Bronchial epithelial cell (primary cell): ENCODE results near the gene NR3C1. TPM values are rescaled to one million over a fixed set of nuclear protein-coding genes. Genes with fewer than 3 reads are reported as not detected.

Experiments used
- DNase-seq: peaks from one replicate; pipeline ENCODE4 v3.0.0-alpha.2; 2010; ENCODE audit warnings: low read depth
- FAIRE-seq: peaks from 2 replicates; lab custom pipeline; 2011; peaks lifted over from hg19 to GRCh38; lab: Jason Lieb, UNC
- H3K27me3 ChIP-seq: 2 replicates; pipeline ENCODE4 v1.5.1; 2011; ENCODE audit warnings: low read length; ENCODE audit not compliant: control insufficient read depth, insufficient read depth
- H3K36me3 ChIP-seq: 2 replicates; pipeline ENCODE4 v1.5.1; 2011; ENCODE audit warnings: low read length; ENCODE audit not compliant: control insufficient read depth, insufficient read depth
- H3K4me3 ChIP-seq: 2 replicates; pipeline ENCODE4 v1.5.1; 2011; ENCODE audit warnings: mild to moderate bottlenecking, low read depth, low read length, control low read depth
- CTCF ChIP-seq: IDR thresholded peaks from 2 replicates; pipeline ENCODE4 v1.5.1; 2011; ENCODE audit warnings: mild to moderate bottlenecking, moderate library complexity, low read length, control low read depth, inconsistent platforms; ENCODE audit not compliant: insufficient read depth, severe bottlenecking
- total RNA-seq: library from RNA; depleted of rRNA; stranded (reverse); fragments of >200 nt; gene quantifications from 2 replicates; pipeline ENCODE4 v1.2.1, GENCODE V29; 2014

Gene NR3C1
- total RNA-seq, 1 donor from 2014 or later: 41.9 TPM

GRCh38 chr5:143230676-143230996 lies 172.8 kb downstream of the NR3C1 start:
- H3K27me3 ChIP-seq: no peaks in the 10 kb centered on the region
- FAIRE-seq (no peak), DNase-seq (no peak)
- no peaks in the 10 kb centered on the region for H3K36me3 ChIP-seq
- no peak overlapping the region for H3K4me3 ChIP-seq
- TF ChIP-seq CTCF: no peak

- no peaks in the 10 kb centered on the region for H3K36me3 ChIP-seq
- H3K27me3 ChIP-seq: no peaks in the 10 kb centered on the region
- peak; percentile 50 for DNase-seq
- TF ChIP-seq CTCF: no peak
- no peak overlapping the region for H3K4me3 ChIP-seq
- FAIRE-seq: peak; percentile 90
These were observed 173.4 kb downstream of the NR3C1 start for GRCh38 chr5:143229896-143230675.

- TF ChIP-seq CTCF: no peak
- no peaks in the 10 kb centered on the region for H3K36me3 ChIP-seq
- DNase-seq: no peak
- H3K4me3 ChIP-seq: no peak overlapping the region
- no peaks in the 10 kb centered on the region for H3K27me3 ChIP-seq
- no peak for FAIRE-seq
These were observed 174.0 kb downstream of the NR3C1 start for GRCh38 chr5:143229426-143229895.

- no peak for DNase-seq
- Histone ChIP-seq H3K36me3 (no peaks in the 10 kb centered on the region), H3K27me3 (no peaks in the 10 kb centered on the region), H3K4me3 (no peak overlapping the region)
- no peak for FAIRE-seq
- TF ChIP-seq CTCF: no peak
These were observed 174.7 kb downstream of the NR3C1 start for GRCh38 chr5:143228597-143229293.
